HT1080 (cell line): ENCODE results near the gene MAOB. TPM values are rescaled to one million over a fixed set of nuclear protein-coding genes. Genes with fewer than 3 reads are reported as not detected.

Source experiments
- DNase-seq: peaks from one replicate; pipeline ENCODE4 v3.0.0-alpha.2; 2015; ENCODE audit warnings: low read depth
- total RNA-seq: library from RNA; depleted of rRNA; stranded (reverse); fragments of >200 nt; shearing (Covaris generic); gene quantifications from 2 replicates; pipeline ENCODE4 v1.2.3, GENCODE V29; 2014

Gene MAOB
- total RNA-seq, 1 experiment from 2014 or later: not detected

GRCh38 chrX:43861750-43862149, 20.5 kb downstream of the MAOB start:
- DNase-seq: no peak

GRCh38 chrX:43860646-43861370, 21.4 kb downstream of the MAOB start:
- peak; percentile 65 for DNase-seq

- DNase-seq: no peak
These were observed 28.9 kb downstream of the MAOB start for GRCh38 chrX:43853225-43853828.

GRCh38 chrX:43850629-43851028, 31.6 kb downstream of the MAOB start:
- no peak for DNase-seq

- no peak for DNase-seq
These were observed 33.1 kb downstream of the MAOB start for GRCh38 chrX:43849173-43849572.

GRCh38 chrX:43847352-43847751, 34.9 kb downstream of the MAOB start:
- DNase-seq: no peak

- DNase-seq: no peak
These were observed 35.7 kb downstream of the MAOB start for GRCh38 chrX:43846558-43846957.

- no peak for DNase-seq
These were observed 36.5 kb downstream of the MAOB start for GRCh38 chrX:43845776-43846175.

GRCh38 chrX:43840265-43840664, 42.0 kb downstream of the MAOB start:
- no peak for DNase-seq

GRCh38 chrX:43836435-43837184, 45.6 kb downstream of the MAOB start:
- peak; percentile 2 for DNase-seq

GRCh38 chrX:43835559-43835958, 46.7 kb downstream of the MAOB start:
- DNase-seq: no peak

- no peak for DNase-seq
These were observed 54.5 kb downstream of the MAOB start for GRCh38 chrX:43827791-43828190.

- peak; percentile 33 for DNase-seq
These were observed 60.2 kb downstream of the MAOB start for GRCh38 chrX:43822014-43822413.

- no peak for DNase-seq
These were observed 64.8 kb downstream of the MAOB start for GRCh38 chrX:43817444-43817843.

- DNase-seq: no peak
These were observed 67.0 kb downstream of the MAOB start for GRCh38 chrX:43815209-43815608.

GRCh38 chrX:43813898-43814297, 68.4 kb downstream of the MAOB start:
- DNase-seq: peak; percentile 6

- DNase-seq: no peak
These were observed 68.9 kb downstream of the MAOB start for GRCh38 chrX:43813319-43813718.

- DNase-seq: no peak
These were observed 72.8 kb downstream of the MAOB start for GRCh38 chrX:43809463-43809862.

- DNase-seq: no peak
These were observed 74.0 kb downstream of the MAOB start for GRCh38 chrX:43808231-43808630.

GRCh38 chrX:43805579-43805978, 76.7 kb downstream of the MAOB start:
- no peak for DNase-seq

GRCh38 chrX:43804021-43804420, 78.2 kb downstream of the MAOB start:
- DNase-seq: no peak

- no peak for DNase-seq
These were observed 96.2 kb downstream of the MAOB start for GRCh38 chrX:43785930-43786591.
